Mammary epithelial cell (primary cell): ENCODE data around the gene IQGAP2.

Experiments used
- CTCF ChIP-seq, 2 donors: IDR thresholded peaks in 1 of 2; conservative IDR thresholded peaks in 1 of 2; 2 replicates each; pipeline ENCODE4 v1.5.1; 2011 to 2012; ENCODE audit warnings: inconsistent platforms in 2 of 2, low read length in 2 of 2, mild to moderate bottlenecking in 2 of 2, control low read depth in 1 of 2, low read depth in 1 of 2; ENCODE audit not compliant: insufficient read depth in 1 of 2; ENCODE audit errors: extremely low read depth in 1 of 2
- EZH2 ChIP-seq: IDR thresholded peaks from 2 replicates; pipeline ENCODE4 v1.6.1; 2012; ENCODE audit warnings: low read length, inconsistent platforms, borderline replicate concordance

DNA sequence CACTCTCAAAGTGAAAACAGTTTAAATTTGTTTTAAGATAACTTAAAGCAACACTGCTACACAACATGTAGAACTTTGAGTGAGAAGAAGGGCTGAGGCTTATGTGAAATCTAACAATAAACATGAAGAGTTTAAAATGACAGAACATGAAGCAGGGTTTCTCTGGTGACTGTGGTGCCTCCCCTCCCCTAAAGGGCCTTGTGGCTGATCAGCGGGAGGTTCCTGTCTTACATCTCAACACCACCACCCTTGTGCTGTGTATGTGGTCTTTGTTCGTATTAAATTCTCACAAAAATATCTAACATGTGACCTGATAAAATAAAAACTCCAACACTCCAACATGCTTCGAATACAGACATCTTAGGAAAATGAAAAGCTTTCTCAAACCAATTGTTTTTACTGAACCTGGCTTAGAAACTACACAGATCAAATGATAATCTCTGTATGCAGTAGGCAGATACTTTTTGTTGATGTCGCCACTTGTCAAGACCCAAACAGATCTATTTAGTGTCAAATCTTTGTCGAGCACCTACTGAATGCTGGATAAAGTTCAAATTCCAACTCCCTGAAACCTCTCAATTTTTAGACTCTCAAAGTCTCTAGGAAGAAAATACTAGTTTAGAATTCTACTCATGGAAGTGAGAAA, 9.9 kb upstream of the IQGAP2 start:
- TF ChIP-seq CTCF (conservative IDR thresholded peaks at IDR 0.05 in 1 of 2, IDR thresholded peaks at IDR 0.05 in 1 of 2; ENCODE audit: extremely low read depth in 1 of 2, insufficient read depth in 1 of 2, low read depth in 1 of 2, low read length in 2 of 2) = no peak
- no peak for TF ChIP-seq EZH2
